GM12865 (cell line): Measurements from ENCODE around the gene KIF3C.
"Not testable (repeated sequence)": the region's sequence is repeated elsewhere in the genome, so short reads cannot be mapped to it uniquely, and the experiment has no call there.

Experiments used
- DNase-seq: peaks from one replicate; pipeline ENCODE4 v3.0.0; 2010; ENCODE audit warnings: low read depth
- H3K4me3 ChIP-seq: 2 replicates; pipeline ENCODE4 v1.5.1; 2011; ENCODE audit warnings: mild to moderate bottlenecking, low read depth, low read length, control low read depth
- TF ChIP-seq, protein P1 (sequence below): IDR thresholded peaks from 2 replicates; pipeline ENCODE4 v1.5.1; 2011; ENCODE audit warnings: low read length, control low read depth, low read depth, inconsistent platforms; ENCODE audit not compliant: insufficient read depth; ENCODE audit errors: missing control alignments

The KIF3C gene

DNA sequence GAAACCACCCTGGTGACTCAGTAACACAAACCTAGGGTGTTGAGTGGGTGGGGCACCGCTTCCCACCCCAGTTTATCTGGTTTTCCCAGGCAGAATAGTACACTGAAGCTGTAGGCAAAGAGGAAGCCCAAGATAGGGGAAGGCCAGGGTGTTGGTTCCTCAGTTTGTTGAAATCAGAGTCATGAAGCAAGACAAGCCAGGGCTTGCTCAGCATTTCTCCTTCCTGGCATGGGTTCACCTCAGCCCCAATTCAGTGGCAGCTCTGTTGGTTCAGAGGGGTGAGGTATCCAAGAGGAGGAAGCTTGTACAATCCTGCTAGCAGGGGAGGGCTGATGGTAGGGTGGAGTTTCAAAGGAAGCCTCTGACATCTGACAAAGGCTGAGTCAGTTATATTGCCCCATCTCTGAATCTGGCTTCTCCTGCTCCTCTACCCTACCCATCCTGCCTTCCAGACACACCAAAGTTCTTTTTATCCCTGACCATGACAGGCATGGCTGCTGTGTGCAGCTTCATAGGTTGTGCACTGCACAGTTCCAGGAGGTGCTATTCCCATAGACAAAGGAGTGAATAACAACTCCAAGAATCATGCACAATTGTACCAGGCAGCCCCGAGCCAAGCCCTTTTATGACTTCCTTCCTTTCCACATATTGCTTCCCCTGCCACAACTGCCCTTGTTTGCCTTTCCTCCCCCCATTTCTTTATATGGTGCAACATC lies 26.7 kb upstream of the KIF3C start:
- TF ChIP-seq, protein P1, sequence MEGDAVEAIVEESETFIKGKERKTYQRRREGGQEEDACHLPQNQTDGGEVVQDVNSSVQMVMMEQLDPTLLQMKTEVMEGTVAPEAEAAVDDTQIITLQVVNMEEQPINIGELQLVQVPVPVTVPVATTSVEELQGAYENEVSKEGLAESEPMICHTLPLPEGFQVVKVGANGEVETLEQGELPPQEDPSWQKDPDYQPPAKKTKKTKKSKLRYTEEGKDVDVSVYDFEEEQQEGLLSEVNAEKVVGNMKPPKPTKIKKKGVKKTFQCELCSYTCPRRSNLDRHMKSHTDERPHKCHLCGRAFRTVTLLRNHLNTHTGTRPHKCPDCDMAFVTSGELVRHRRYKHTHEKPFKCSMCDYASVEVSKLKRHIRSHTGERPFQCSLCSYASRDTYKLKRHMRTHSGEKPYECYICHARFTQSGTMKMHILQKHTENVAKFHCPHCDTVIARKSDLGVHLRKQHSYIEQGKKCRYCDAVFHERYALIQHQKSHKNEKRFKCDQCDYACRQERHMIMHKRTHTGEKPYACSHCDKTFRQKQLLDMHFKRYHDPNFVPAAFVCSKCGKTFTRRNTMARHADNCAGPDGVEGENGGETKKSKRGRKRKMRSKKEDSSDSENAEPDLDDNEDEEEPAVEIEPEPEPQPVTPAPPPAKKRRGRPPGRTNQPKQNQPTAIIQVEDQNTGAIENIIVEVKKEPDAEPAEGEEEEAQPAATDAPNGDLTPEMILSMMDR, result no peak
- H3K4me3 ChIP-seq, result no peak overlapping the region
- DNase-seq, result peak; percentile 21

DNA sequence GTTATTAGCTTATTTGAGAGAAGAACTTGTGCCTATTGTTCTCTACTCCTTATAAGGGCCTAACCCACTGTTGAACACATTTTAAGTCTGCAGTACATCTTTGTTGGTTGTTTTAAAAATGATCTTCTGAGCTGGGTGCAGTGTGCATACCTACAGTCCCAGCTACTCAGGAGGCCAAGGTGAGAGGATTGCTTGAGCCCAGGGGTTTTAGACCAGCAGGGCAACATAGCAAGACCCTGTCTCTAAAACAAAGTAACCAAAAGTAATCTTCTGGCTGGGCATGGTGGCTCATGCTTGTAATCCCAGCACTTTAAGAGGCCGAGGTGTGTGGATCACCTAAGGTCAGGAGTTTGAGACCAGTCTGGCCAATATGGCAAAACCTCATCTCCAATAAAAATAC lies 25.8 kb upstream of the KIF3C start:
- H3K4me3 ChIP-seq, result no peak overlapping the region
- TF ChIP-seq, protein P1, result no peak
- no peak for DNase-seq

DNA sequence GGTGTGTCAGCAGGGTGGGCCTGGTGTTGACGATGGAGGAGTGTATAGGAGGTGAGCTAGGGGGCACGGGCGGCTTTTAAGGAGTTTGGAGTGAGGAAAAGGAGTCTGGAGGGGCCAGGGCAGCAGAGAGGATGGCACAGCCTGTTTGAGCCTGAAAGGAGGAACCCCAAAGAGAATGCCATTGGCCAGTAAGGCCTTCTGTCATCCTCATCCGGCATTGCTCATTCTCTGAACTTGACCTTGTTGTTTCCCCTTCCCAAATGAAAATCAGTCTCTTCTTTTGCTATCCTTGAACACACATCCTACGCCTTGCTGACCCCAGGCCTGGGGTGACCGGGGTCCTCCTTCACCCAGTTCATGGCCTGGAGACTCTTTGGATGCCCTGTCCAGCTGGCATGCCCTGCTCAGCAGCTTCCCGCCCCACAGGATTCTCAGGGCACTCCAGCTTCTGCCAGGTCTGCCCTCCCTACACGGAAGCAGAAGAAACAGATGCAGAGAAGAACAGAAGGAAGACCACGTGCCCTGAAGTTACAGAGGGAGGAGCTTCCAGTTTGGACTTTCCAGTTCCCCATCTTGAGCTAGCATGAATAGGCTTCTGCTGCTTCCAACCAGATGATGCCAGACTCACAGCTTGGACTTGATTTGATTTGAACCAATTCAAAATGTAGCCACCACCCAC lies 20.5 kb upstream of the KIF3C start:
- peak; percentile 30 for DNase-seq
- H3K4me3 ChIP-seq, result no peak overlapping the region
- TF ChIP-seq, protein P1, result no peak

DNA sequence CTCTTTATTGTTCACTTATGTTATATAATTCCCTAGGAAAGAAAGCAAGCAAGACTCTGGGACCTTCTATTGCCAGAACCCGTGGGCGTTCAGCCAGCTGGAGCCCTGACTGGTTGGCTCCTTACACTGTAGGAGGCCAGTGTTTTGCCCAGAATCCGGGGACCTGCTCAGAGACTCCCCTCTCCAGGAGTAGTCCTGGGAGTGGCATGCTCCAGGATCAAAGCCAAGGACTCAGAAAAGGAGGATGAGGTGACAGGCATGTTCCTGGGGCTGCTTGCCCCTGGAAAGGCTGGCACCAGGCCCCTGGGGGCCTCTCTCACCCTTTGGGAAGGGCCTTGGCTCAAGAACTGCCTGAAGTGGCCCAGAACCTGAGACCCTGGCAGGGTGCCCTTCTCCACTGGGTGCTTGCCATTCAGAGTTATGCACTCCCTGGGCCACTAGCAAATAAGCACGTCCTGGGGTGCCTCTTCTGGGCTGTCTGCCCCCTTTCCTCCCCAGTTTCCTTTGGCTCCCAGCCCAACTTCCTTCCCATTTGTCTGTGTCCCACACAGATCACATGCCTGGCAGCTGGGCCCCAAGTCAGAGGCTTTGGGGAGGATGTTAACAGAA lies 19.6 kb upstream of the KIF3C start:
- H3K4me3 ChIP-seq, result no peak overlapping the region
- no peak for DNase-seq
- TF ChIP-seq, protein P1, result no peak

DNA sequence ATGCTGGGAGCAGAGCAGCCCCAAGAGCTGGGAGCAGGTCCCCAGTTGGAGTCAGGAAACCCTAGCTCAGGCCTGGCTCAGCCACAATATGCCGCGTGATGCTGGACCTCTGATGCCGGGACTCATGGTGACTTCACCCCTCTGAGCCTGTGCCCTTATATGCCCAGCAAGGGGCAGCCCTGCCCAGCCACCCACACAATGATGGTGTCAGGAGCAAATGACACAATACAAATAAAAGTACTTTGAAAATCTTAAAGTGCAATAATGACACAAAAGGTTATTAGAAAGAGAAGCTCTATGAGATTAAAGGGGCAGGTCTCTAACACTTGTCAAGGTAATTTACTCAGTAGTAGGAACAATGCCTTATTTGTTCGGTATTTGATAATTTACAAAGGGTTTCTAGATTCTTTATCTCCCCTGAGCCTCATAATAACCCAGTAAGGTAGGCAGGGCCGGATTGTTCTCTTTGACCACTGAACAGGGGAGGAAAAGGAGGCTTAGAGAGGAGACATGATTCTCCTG lies 18.3 kb upstream of the KIF3C start:
- TF ChIP-seq, protein P1, result no peak
- DNase-seq, result no peak
- no peak overlapping the region for H3K4me3 ChIP-seq

DNA sequence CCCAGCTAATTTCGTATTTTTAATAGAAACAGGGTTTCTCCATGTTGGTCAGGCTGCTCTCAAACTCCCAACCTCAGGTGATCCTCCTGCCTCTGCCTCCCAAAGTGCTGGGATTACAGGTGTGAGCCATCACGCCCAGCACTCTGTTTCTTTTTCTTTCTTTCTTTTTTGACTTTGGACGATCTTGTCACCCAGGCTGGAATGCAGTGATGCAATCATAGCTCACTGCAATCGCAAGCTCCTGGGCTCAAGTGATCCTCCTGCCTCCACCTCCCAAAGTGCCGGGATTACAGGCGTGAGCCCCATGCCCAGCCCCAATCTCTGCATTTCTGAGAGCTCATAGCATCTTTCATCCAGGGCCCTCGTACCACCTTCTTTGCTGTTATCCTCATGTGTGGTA lies 17.1 kb upstream of the KIF3C start:
- not testable (repeated sequence) for DNase-seq, H3K4me3 ChIP-seq

DNA sequence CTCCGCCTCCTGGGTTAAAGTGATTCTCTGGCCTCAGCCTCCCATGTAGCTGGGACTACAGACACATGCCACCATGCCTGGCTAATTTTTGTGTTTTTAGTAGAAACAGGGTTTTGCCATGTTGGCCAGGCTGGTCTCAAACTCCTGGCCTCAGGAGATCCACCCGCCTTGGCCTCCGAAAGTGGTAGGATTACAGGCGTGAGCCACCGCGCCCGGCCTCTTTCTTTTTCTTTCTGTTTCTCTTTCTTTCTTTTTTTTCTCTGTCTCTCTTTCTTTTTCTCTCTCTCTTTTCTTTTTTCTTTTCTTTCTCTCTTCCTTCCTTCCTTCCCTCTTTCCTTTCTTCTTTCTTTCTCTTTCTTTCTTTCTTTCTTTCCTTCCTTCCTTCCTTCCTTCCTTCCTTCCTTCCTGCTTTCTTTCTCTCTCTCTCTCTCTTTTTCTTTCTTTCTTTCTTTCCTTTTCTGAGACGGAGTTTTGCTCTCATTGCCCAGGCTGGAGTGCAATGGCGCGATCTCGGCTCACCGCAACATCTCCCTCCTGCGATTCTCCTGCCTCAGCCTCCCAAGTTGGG lies 16.6 kb upstream of the KIF3C start:
- DNase-seq, H3K4me3 ChIP-seq: not testable (repeated sequence)
